Measurements from ENCODE around the gene BTBD16. TPM values are rescaled to one million over a fixed set of nuclear protein-coding genes. Genes with fewer than 3 reads are reported as not detected.

Gene BTBD16
- total and polyA plus RNA-seq, 10 of the 15 experiments (the other 5 are each of a cell fraction or from before 2014, with no cell fraction given): 0.11 TPM; not detected in 9

- FAIRE-seq (no peak), ATAC-seq (no peak), DNase-seq (ENCODE audit: low read depth, low spot score) (no peak)
- Histone ChIP-seq H3K79me2 (ENCODE audit: control insufficient read depth, insufficient read depth, low read length) (no peaks in the 10 kb centered on the region), H3K4me2 (ENCODE audit: control insufficient read depth, insufficient read depth) (no peak overlapping the region), H3K4me3 (no peak overlapping the region), H4K20me1 (ENCODE audit: control insufficient read depth, insufficient read depth) (no peaks in the 10 kb centered on the region), H3K27me3 (replicated peaks in 1 of 2; ENCODE audit: control insufficient read depth in 2 of 2, insufficient read depth in 2 of 2, low read length in 1 of 2) (no peaks in the 10 kb centered on the region), H2AFZ (ENCODE audit: control insufficient read depth, low read depth, low read length) (no peak overlapping the region), H3K9ac (ENCODE audit: control insufficient read depth, insufficient read depth, low read length) (no peak overlapping the region), H3K9me3 (replicated peaks; ENCODE audit: control insufficient read depth, insufficient read depth, low read length) (peaks cover 6% of the 10 kb centered on the region; the same call in 1 of the 3 replicates), H3K27ac (ENCODE audit: control insufficient read depth, insufficient read depth) (no peak overlapping the region), H3K4me1 (ENCODE audit: control insufficient read depth, insufficient read depth, low read length) (no peaks in the 10 kb centered on the region; the same call in 1 of the 2 replicates), H3K36me3 (ENCODE audit: control insufficient read depth in 2 of 2, insufficient read depth in 2 of 2, low read length in 1 of 2) (no peaks in the 10 kb centered on the region)
- RAD21 ChIA-PET (ENCODE audit: unreplicated experiment): interaction anchor here (1.0 to 2.1 kb wide), 3 partner anchors 10 to 263 kb away, joined by 3 to 14 read pairs (median 4); no protein-coding TSS in a partner anchor
- 40% methylated on average over 4 of the region's 4 CpGs for WGBS (ENCODE audit: insufficient coverage, insufficient replicate concordance, low lambda C conversion rate, missing lambda C conversion rate)
- POLR2A ChIA-PET: no interaction called here
- no TSS peak for BruUV-seq (replicated peaks)
- TF ChIP-seq SRF (IDR thresholded peaks at IDR 0.05; ENCODE audit: low read depth in 2 of 2, low read length in 2 of 2) (no peak), PML (IDR thresholded peaks at IDR 0.05; ENCODE audit: low read length) (no peak), POU2F2 (IDR thresholded peaks at IDR 0.05; ENCODE audit: borderline replicate concordance, low read depth, low read length) (no peak), SREBF2 (IDR thresholded peaks at IDR 0.05; ENCODE audit: low read length) (no peak), IKZF2 (IDR thresholded peaks at IDR 0.05) (no peak), MEF2A (IDR thresholded peaks at IDR 0.05; ENCODE audit: insufficient read depth, low read depth, low read length) (no peak), E4F1 (IDR thresholded peaks at IDR 0.05; ENCODE audit: borderline replicate concordance, partially characterized antibody) (no peak), BHLHE40 (IDR thresholded peaks at IDR 0.05; ENCODE audit: borderline replicate concordance in 1 of 2, low read depth in 2 of 2, low read length in 1 of 2) (no peak), NFXL1 (IDR thresholded peaks at IDR 0.05; ENCODE audit: borderline replicate concordance) (no peak), ATF7 (IDR thresholded peaks at IDR 0.05; ENCODE audit: low read depth) (no peak)
- SMC1A ChIA-PET (ENCODE audit: uncharacterized antibody, unreplicated experiment): interaction anchor here (0.8 to 3.9 kb wide), 2 partner anchors 129 to 132 kb away, joined by 4 to 21 read pairs; no protein-coding TSS in a partner anchor
- in situ Hi-C loops (cut with MboI): no loop called here
- CTCF ChIA-PET: interaction anchor here (0.7 to 3.2 kb wide), 4 partner anchors 26 to 138 kb away, joined by 3 to 26 read pairs (median 4); no protein-coding TSS in a partner anchor
- intact Hi-C loops (cut with micrococcal nuclease; ENCODE audit: unreplicated experiment): no loop called here
These were observed 31.2 kb downstream of the BTBD16 start for GRCh38 chr10:122302315-122302714.
